ENCODE measurements around the gene ITFG1. TPM values are rescaled to one million over a fixed set of nuclear protein-coding genes. Genes with fewer than 3 reads are reported as not detected.

The ITFG1 gene
- total and polyA plus RNA-seq, 2 of the 13 experiments (the other 11 are each of a cell fraction or from before 2014, with no cell fraction given): 74.5 to 150 TPM

GRCh38 chr16:47460711-47461597, at the start of gene ITFG1, which contains the start of gene PHKB (continued):
- peak; percentile 27; the same call in 1 of the 2 replicates for TF ChIP-seq RXRB (CRISPR knock-in tag; IDR thresholded peaks at IDR 0.05; ENCODE audit: borderline replicate concordance)
- TF ChIP-seq, protein P1, sequence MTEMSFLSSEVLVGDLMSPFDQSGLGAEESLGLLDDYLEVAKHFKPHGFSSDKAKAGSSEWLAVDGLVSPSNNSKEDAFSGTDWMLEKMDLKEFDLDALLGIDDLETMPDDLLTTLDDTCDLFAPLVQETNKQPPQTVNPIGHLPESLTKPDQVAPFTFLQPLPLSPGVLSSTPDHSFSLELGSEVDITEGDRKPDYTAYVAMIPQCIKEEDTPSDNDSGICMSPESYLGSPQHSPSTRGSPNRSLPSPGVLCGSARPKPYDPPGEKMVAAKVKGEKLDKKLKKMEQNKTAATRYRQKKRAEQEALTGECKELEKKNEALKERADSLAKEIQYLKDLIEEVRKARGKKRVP (CRISPR knock-in tag; IDR thresholded peaks at IDR 0.05): peak in 1 of 2 experiments; percentile 79; a peak in 2 of 4 replicates
- TF ChIP-seq THAP11 (CRISPR knock-in tag; IDR thresholded peaks at IDR 0.05): peak; percentile 90
- no peak for TF ChIP-seq ZNF614 (CRISPR knock-in tag; IDR thresholded peaks at IDR 0.05; ENCODE audit: borderline replicate concordance)
- TF ChIP-seq TCF12 (IDR thresholded peaks at IDR 0.05): no peak
- TF ChIP-seq TCF12 (CRISPR knock-in tag; IDR thresholded peaks at IDR 0.05): peak; percentile 66; the same call in 1 of the 2 replicates
- TF ChIP-seq ZNF3 (CRISPR knock-in tag; IDR thresholded peaks at IDR 0.05): no peak
- TF ChIP-seq, protein P2, sequence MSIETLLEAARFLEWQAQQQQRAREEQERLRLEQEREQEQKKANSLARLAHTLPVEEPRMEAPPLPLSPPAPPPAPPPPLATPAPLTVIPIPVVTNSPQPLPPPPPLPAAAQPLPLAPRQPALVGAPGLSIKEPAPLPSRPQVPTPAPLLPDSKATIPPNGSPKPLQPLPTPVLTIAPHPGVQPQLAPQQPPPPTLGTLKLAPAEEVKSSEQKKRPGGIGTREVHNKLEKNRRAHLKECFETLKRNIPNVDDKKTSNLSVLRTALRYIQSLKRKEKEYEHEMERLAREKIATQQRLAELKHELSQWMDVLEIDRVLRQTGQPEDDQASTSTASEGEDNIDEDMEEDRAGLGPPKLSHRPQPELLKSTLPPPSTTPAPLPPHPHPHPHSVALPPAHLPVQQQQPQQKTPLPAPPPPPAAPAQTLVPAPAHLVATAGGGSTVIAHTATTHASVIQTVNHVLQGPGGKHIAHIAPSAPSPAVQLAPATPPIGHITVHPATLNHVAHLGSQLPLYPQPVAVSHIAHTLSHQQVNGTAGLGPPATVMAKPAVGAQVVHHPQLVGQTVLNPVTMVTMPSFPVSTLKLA (IDR thresholded peaks at IDR 0.05): peak; percentile 64
- peak; percentile 70; the same call in 1 of the 2 replicates for TF ChIP-seq ARNTL (CRISPR knock-in tag; IDR thresholded peaks at IDR 0.05)
- peak; percentile 73; the same call in 1 of the 2 replicates for TF ChIP-seq ZNF792 (CRISPR knock-in tag; IDR thresholded peaks at IDR 0.05)
- peak; percentile 83 for TF ChIP-seq AGO2 (optimal IDR thresholded peaks at IDR 0.05; ENCODE audit: low read depth, low read length)
- TF ChIP-seq MTF2 (CRISPR knock-in tag; IDR thresholded peaks at IDR 0.05; ENCODE audit: borderline replicate concordance): peak; percentile 100
- TF ChIP-seq, protein P3, sequence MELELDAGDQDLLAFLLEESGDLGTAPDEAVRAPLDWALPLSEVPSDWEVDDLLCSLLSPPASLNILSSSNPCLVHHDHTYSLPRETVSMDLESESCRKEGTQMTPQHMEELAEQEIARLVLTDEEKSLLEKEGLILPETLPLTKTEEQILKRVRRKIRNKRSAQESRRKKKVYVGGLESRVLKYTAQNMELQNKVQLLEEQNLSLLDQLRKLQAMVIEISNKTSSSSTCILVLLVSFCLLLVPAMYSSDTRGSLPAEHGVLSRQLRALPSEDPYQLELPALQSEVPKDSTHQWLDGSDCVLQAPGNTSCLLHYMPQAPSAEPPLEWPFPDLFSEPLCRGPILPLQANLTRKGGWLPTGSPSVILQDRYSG (CRISPR knock-in tag; IDR thresholded peaks at IDR 0.05): peak; percentile 92
- peak; percentile 96 for TF ChIP-seq ZIK1 (CRISPR knock-in tag; IDR thresholded peaks at IDR 0.05; ENCODE audit: borderline replicate concordance, low read depth)
- TF ChIP-seq CCDC6 (CRISPR knock-in tag; IDR thresholded peaks at IDR 0.05): peak; percentile 88
- peak; percentile 41 for TF ChIP-seq ZBED4 (CRISPR knock-in tag; IDR thresholded peaks at IDR 0.05; ENCODE audit: borderline replicate concordance)
- TF ChIP-seq, protein P4, sequence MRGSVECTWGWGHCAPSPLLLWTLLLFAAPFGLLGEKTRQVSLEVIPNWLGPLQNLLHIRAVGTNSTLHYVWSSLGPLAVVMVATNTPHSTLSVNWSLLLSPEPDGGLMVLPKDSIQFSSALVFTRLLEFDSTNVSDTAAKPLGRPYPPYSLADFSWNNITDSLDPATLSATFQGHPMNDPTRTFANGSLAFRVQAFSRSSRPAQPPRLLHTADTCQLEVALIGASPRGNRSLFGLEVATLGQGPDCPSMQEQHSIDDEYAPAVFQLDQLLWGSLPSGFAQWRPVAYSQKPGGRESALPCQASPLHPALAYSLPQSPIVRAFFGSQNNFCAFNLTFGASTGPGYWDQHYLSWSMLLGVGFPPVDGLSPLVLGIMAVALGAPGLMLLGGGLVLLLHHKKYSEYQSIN (CRISPR knock-in tag; IDR thresholded peaks at IDR 0.05; ENCODE audit: borderline replicate concordance): no peak
- no peak; the same call in 1 of the 2 replicates for TF ChIP-seq ZNF33B (CRISPR knock-in tag; IDR thresholded peaks at IDR 0.05)
- peak; percentile 48; the same call in 1 of the 2 replicates for TF ChIP-seq ZNF878 (CRISPR knock-in tag; IDR thresholded peaks at IDR 0.05)

Data from HepG2 (cell line).